ENCODE results near the gene CBY2.
A peak's percentile ranks its signal among the peaks of the same experiment; 100 is the strongest.
"Not testable (repeated sequence)": the region's sequence is repeated elsewhere in the genome, so short reads cannot be mapped to it uniquely, and the experiment has no call there.

CBY2 gene, protein sequence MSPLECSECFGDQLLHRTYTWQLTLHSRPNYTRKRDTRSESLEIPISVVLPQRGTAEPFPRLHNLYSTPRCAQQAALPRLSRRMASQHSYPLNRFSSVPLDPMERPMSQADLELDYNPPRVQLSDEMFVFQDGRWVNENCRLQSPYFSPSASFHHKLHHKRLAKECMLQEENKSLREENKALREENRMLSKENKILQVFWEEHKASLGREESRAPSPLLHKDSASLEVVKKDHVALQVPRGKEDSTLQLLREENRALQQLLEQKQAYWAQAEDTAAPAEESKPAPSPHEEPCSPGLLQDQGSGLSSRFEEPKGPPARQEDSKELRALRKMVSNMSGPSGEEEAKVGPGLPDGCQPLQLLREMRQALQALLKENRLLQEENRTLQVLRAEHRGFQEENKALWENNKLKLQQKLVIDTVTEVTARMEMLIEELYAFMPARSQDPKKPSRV

DNA sequence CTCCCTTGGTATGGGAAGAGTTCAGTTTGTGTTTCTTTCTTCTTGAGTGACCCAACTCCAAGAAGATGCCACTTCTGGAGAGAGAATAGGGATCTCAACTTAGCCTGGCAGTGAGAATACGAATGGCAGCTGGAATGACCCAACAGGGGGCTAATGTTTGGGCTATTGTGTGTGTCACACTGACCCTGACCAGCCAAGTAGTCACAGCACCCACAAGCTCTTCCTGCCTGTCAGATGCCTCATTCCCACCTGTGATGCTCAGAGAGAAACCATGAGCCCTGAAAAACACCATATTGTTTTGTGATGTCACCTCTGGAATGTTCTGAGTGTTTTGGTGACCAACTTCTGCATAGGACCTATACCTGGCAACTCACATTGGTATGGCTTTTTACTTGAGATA is at the start of gene CBY2:
Gene CBY2, plus strand, starts transcription at position 233 of the 400 bp plus-strand sequence. Its CDS starts 71 bp downstream, at position 304.
- DNase-seq: no peak

DNA sequence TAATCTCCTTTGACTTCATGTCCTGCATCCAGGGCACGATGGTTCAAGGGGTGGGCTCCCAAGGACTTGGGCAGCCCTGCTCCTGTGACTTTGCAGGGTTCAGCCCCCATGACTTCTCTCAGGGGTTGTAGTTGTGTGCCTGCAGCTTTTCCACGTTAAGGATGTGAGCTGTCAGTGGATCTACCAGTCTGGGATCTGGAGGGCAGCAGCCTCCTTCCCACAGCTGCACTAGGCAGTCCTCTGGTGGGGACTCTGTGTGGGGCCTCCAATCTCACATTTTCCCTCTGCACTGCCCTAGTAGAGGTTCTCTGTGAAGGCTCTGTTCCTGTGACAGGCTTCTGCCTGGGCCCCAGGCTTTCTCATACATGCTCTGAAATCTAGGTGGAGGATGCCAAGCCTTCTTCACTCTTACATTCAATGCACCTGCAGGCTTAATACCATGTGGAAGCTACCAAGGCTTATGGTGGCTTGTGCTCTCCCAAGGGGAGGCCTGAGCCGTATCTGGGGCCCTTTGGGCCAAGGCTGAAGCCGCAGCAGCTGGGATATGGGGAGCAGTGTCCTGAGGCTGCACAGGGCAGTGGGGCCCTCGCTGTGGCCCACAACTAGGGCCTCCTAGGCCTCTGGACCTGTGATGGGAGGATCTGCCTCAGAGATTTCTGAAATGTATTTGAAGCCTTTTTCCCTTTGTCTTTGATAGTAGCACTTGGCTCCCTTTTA is 47.3 kb upstream of the CBY2 start:
- DNase-seq: no peak

DNA sequence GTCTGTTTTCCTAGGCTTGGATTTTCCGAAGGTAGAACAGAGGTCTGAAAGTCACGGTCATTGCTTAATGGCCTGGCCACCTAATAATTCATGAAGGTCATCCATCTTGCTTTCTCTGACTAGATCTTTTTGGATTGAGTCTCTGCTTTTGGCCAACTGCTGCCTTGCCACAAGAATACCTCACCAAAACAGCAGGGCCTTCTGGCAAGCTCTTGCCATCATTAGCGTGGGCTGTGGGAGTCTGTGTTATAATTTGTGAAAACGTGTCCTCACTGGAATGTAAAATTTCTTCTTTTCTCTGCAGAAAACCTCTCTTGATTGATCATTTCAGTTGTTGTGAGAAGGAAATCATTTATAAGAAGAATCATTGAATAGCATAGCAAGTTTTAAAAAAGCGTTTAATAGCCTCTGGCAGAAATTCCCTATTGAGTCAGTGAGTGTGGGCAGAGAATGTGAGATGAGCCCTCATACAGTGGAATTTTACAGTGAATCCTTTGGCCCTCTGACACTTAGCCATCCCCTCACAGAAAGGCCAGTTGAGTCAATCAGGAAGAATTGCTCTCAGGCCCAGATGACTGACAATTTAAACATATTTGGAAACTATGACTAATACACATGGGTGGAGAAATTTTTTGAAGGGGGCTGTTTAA is 43.4 kb upstream of the CBY2 start:
- DNase-seq: no peak

DNA sequence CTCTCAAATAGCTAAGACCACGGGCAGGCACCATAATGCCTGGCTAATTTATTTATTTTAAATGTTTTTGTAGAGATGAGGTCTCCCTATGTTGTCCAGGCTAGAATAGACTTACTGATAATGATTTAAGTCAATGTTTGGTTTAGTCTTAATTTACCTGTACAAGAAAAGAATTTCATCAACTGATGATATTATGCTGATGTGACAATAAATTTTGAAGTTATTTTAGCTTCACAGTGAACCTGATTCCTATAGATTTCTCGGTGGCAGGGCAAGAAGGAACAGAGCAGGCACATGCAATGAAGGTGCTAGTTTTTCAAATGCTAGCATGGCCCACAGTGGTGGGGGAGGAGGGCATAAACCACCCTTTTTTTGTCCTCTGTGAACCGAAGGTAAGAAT is 42.6 kb upstream of the CBY2 start:
- DNase-seq: no peak

DNA sequence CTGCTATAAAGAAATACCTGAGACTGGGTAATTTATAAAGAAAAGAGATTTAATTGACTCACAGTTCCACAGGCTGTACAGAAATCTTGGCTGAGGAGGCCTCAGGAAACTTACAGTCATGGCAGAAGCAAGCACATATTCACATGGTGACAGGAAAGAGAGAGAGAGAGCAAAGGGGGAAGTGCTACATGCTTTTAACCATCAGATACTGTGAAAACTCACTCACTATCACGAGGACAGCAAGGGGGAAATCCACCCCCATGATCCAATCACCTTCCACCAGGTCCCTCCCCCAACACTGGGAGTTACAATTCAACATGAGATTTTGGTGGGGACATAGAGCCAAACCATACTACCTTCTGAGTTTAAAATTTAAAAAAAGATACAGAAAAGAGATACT is 41.7 kb upstream of the CBY2 start:
- not testable (repeated sequence) for DNase-seq

DNA sequence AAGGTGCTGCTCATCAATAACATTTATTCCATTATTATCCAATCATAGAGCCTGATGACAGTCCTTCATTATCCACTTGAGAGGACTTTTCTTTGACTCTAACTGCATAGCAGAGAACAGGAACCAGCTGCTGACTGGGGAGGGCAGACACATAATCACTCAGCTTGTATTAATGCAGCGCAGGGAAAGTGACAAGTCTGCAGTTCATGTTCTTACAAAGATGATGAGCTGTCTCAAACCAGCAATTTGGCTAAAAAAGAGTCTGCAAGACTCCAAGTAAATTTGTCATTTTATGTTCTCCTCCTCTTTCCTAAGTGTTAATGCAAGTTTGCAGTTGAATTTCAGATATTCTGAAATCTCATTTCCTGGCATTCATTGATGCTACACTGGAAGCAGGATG is 40.0 kb upstream of the CBY2 start:
- DNase-seq: no peak

DNA sequence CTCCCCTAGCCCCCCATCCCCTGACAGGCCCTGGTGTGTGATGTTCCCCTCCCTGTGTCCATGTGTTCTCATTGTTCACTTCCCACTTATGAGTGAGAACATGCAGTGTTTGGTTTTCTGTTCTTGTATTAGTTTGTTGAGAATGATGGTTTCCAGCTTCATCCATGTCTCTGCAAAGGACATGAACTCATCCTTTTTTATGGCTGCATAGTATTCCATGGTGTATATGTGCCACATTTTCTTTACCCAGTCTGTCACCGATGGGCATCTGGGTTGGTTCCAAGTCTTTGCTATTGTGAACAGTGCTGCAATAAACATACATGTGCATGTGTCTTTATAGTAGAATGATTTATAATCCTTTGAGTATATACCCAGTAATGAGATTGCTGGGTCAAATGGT is 39.2 kb upstream of the CBY2 start:
- not testable (repeated sequence) for DNase-seq

DNA sequence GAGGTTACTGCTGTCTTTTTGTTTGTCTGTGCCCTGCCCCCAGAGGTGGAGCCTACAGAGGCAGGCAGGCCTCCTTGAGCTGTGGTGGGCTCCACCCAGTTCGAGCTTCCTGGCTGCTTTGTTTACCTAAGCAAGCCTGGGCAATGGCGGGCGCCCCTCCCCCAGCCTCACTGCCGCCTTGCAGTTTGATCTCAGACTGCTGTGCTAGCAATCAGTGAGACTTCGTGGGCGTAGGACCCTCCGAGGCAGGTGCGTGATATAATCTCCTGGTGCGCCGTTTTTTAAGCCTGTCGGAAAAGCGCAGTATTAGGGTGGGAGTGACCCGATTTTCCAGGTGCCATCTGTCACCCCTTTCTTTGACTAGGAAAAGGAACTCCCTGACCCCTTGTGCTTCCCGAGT is 32.5 kb upstream of the CBY2 start:
- DNase-seq: not testable (repeated sequence)

DNA sequence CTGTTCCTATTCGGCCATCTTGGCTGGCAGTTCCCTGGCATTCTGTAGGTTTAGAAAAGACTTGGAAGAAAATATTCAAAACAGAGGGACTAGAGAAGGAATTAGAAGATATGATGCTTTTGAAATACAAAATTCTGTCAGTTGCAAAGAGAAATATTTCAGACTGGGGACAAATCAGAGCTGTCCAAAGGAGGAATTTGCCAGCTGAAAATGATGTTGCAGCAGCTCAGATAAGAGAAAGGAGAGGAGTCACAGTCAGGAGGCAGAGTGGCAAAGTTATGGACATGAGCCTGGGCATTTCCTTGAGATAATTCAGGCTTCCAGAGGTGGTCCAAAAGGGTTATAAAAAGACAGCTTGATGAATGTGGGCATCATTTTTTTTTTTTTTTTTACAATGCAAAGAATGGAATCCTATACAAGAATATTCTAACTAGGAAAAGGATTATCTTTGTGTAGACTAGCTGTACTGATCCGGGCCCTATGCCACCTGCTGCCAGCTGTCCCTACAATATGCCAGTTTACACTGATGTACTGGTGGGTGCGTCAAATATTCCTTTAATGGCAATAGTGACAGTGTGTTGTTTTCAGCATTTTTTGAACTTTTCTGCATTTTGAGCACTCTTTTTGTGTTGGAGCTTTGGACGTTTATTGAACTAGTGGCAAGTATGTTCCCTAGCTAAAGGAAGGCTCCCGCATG is 31.8 kb upstream of the CBY2 start:
- no peak for DNase-seq

DNA sequence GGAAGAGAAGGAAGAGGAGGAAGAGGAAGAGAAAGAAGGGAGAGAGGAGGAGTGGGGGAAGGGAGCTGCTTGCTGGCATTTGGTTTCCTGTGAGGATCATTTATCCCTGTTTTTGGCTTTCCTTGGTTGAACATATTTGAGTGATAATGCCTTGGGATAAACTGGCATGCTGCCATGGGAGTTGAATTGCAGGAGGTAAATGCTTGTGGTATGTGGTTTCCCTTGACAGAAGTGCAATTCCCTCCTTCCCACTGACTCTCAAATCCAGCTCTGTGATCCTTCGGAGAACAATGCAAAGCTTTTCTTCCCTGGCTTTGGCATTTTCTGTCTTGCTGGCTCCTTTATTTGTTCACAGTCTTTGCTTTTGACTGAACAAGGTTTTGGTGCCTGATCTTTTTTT is 27.2 kb upstream of the CBY2 start:
- DNase-seq: no peak

DNA sequence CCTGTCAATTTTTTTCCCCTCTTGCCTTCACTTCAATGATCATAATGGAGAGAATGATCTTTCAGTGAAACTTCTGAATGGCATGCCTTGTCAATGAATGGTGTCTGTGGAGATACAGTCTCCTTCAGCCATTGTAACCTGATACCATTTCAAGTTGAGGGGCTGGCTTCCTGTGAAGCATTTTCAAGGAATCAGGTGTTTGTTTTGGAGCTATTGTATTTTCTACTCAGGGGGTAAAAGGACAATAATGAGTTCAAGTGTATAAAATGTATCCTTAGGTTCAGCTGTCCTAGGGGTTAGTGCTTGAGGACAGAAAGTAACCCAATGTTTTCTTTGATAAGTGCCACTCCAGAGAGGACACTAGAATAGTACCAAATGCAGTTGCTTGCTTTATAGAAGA is 23.8 kb upstream of the CBY2 start:
- no peak for DNase-seq

DNA sequence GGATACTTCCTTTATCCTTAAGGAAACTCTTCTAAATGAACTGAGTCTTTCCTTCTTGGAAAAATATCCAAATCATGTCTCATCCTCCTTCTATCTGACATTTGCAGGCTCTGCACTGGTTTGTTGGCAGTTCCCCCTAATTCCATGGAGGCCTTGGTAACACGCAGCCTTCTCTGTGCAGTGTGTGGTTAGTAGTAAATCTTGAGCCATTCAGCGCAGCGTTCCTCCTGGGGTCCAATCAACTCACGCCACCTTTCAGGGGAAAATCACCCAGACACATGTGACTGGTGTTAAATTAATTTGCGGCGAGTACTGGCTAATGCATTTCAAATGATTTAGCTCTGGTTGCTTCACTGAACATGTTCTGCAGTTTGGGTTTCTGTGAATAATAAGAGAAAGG is 21.0 kb upstream of the CBY2 start:
- no peak for DNase-seq

DNA sequence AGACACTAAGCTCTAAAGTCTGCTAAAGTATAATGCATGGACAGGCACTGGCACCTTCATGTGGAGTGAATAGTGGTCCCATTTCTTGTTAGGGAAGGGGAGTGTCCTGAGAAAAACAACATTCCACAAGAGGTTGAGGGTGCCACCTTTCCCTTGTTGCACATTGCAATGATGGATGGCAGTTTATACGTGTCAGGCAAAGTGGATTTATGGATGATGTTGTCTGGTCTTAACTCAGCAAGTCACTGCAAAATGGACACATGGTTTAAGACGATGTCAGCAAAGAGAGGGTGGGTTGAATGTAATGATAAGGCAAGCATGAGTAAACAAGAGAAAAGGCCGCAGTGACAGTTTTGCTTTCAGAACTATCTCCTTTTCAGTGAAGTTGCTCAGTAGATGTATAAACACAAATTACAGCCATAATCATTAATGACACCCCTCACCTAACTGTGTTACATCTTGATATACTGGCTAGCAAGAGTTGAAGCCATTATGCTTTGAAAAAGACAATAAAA is 19.6 kb upstream of the CBY2 start:
- DNase-seq: no peak

DNA sequence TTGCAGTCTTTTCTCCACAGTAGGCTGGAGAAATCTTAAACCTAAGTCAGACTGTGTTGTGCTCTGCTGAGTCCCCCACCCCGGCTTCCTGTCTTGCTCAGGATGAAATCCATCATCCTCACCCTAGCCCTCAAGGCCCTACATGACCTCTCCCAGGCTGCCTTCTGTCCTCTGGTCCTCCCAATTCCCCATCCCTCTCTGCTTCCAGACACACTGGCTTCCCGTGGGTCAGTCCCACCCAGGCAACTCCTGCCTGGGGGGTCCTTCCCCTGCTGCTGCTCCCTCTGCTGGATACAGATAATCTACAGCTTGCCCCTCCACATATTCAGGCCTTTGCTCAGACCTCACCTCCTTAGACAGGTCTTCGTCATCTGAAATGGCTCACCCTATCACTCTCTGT is 18.4 kb upstream of the CBY2 start:
- no peak for DNase-seq

DNA sequence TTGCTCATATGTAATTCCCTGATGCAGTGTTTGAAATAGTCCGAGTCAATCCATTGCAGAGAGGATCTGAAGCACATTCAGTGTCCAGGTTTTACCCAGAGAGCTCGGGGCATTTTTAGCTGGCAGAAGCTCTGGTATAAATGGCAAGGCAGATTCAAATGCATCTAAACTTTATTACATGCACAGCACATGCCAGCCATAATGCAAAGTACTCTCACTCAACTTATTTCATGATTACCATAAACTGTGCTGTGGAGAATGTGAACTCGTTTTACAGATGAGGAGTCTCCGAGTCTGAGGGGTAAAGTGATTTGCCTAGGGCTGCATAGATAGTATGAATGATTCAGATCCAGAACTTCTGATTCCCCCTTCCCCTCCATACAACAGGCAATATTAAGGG is 13.5 kb upstream of the CBY2 start:
- DNase-seq: no peak

DNA sequence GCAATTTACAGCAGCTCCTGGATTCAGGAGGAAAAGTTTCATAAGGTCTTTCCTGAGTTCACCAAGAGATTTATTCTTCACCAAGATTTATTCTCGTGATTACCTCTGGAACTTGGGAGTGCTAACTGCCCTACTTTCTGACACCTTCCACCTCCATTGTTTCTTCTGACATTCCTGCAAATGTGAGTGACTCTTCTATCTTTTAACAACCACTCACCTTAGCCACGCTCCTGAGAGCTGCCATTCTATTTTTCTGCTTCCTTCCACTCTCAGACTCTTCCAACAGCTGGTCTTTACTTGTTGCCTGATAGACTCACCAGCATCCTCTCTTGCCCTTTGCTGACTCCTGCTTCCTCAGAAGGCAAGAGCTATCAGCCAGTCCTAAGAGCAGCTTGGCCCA is 11.5 kb upstream of the CBY2 start:
- DNase-seq: no peak

DNA sequence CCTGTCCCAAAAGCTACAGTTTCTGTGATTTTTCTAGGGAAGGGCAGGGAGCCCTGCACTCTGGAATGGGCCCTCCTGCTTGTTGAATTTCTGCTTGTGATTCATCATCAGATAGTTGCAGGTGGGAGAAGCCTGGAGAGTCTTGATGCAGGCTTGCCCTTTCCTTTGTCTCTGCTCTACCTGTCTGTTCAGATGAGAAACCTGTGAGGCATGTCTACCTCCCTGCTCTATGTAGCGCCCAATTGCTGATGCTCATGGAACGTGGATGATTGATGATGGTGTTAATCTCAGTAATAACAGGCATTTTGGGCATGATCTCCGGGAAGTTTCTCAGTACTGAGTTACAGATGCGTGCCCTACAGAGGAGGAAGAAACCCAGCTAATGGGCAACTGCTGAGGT is 10.9 kb upstream of the CBY2 start:
- no peak for DNase-seq

DNA sequence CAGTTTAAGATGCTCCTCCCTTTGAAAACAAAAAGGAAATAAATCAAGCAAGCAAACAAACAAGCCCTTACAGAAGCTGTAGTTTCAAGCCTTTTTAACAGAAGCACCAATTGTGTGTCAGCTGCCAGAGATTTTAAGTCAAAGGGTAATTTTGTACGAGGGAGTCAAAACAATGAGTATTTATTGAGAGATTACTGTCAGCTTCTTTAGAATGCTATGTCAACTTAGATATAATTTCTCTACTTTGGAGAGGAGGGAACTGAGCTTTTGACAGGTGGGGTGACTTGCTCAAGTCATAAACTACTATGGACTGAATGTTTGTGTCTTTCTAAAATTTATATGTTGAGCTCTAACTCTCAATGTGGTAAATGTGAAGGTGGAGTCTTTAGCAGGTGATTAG is 10.5 kb upstream of the CBY2 start:
- no peak for DNase-seq

DNA sequence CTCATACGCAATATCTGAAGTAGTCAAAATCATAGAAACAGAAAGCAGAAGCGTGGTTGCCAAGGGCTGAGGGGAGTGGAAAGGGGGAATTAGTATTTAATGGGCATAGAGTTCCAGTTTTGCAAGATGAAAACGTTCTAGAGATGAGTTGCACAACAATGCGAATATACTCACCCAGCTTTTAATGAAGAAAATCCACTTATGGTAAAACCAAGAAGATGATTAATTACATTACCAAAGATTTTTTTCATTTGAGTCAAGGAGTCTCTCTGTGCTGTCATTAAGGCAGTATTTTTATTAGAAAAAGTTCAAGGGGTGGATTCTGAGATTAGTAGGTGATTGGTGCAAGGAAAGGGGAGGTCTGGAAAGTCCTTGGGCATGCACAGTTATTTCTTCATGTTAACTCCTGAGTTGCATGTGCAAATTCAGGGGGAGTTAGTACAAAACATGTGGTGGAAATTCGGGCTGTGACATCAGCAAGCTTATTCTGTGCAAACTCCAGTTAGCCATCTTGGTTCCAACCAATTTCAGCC is 6.9 kb upstream of the CBY2 start:
- peak; percentile 13 for DNase-seq

DNA sequence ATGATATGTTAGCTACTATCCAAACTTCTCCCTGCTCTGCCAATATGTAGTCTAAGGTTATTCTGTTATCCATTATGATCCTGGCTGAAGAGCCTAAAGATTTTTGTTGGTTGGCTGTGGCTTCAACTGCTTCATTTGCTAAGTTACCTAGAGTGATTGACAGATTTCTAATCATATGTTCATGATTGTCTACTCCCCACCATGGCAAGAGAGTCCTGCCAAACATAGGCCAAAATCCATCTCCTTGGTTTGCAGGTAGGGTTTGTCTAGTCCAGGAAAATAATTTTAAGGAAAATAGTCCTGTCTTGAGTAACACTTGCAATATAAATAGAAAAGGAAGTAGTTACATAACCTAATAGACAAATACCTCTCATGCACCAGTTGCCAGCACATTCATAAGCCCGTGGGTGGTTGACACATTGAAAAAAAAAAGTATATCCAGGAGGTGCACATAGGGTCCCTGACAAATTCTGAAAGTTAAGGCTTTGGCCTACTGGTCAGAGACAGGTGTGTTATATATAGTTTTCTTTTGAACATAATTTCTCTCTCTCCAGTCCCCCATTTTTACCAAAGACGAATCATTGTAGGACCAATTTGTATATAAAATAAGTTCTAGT is 5.4 kb upstream of the CBY2 start:
- no peak for DNase-seq

DNA sequence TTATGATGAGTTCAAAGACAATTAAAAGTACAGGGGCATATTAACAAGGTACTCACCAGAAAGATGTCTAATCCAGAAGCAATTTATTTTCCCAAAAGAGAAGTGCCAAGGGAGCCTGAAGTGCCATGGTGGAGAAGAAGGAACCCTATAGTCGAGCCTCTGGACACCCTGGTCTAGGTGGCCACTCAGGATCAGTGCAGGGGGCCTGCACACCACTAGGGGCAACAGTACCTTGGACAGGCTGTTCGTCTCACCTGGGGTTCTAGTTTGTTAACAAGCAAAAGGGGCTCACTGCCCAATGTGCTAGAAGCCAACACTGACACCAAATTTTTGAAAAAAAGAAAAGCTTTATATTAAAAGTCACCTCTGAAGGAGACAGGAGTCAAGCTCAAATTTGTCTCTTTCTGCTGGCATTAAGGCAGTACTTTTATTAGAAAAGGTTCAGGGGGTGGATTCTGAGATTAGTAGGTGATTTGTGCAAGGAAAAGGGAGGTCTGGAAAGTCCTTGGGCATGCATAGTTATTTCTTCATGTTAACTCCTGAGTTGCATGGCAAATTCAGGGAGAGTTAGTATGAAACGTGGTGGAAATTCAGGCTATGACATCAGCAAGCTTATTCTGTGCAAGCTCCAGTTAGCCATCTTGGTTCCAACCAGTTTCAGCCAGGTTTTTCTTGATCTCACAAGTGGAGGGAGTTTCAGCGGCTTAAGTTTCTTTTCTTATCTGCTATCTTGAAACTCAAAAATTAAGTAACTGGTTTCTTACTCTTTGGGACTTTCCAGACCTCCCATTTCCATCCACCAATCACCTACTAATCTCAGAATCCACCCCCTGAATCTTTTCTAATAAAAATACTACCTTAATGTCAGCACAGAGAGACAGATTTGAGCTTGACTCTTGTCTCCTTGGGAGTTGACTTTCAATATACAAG is 884 bp upstream of the CBY2 start:
- DNase-seq: no peak

Data from hematopoietic multipotent progenitor cell treated with erythropoietin and hydrocortisone succinate and interleukin-3 and kit ligand, for 6 days (in vitro differentiated cells).